ENCODE data around the gene ABCC2.
"Not testable (repeated sequence)": the region's sequence is repeated elsewhere in the genome, so short reads cannot be mapped to it uniquely, and the experiment has no call there.

ABCC2 gene

DNA sequence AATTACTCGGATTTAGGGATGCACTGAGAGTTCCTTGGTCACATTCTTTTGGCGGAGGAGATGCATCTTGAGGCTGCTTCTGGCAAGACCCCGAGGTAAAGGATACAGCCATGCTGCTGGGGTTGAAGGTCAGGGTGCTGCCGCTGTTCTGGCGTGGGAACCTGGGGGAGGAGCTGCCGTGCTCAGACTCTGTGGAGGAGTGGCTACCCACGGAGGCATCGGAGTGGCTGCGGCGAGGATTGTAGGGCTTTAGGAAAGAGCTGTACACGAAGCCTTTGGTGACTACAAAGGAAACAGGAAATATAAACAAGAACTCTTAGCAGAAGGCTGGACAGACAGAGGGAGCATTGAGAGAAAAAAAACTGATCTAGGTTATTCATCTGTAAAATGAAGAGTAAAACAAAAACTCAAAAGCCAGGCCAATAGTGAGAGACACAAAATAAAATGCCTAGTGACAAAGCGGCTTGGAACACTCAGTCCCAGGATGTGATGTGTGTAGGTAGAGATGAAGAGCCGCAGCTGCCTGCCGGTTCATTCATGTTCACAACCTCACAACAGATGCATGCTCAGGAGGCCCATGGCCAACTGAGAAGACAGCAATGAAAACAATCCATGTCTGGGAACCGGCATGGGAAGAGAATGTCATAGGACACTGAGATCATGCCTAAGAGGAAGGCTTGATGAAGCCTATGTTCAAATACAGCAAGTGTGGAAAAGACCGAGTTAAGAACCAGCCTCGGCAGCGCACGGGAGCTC lies 97.8 kb downstream of the ABCC2 start:
- DNase-seq (ENCODE audit: low read depth) = no peak
- TF ChIP-seq, protein P1, sequence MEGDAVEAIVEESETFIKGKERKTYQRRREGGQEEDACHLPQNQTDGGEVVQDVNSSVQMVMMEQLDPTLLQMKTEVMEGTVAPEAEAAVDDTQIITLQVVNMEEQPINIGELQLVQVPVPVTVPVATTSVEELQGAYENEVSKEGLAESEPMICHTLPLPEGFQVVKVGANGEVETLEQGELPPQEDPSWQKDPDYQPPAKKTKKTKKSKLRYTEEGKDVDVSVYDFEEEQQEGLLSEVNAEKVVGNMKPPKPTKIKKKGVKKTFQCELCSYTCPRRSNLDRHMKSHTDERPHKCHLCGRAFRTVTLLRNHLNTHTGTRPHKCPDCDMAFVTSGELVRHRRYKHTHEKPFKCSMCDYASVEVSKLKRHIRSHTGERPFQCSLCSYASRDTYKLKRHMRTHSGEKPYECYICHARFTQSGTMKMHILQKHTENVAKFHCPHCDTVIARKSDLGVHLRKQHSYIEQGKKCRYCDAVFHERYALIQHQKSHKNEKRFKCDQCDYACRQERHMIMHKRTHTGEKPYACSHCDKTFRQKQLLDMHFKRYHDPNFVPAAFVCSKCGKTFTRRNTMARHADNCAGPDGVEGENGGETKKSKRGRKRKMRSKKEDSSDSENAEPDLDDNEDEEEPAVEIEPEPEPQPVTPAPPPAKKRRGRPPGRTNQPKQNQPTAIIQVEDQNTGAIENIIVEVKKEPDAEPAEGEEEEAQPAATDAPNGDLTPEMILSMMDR (IDR thresholded peaks at IDR 0.05; ENCODE audit: low read depth, low read length) = no peak
- TF ChIP-seq MYC (IDR thresholded peaks at IDR 0.05; ENCODE audit: low read depth, low read length) (no peak), POLR2A (IDR thresholded peaks at IDR 0.05; ENCODE audit: extremely low read depth, insufficient read length) (no peak)
- TF ChIP-seq, protein P2, sequence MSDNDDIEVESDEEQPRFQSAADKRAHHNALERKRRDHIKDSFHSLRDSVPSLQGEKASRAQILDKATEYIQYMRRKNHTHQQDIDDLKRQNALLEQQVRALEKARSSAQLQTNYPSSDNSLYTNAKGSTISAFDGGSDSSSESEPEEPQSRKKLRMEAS (IDR thresholded peaks at IDR 0.05; ENCODE audit: low read depth, low read length) = no peak

DNA sequence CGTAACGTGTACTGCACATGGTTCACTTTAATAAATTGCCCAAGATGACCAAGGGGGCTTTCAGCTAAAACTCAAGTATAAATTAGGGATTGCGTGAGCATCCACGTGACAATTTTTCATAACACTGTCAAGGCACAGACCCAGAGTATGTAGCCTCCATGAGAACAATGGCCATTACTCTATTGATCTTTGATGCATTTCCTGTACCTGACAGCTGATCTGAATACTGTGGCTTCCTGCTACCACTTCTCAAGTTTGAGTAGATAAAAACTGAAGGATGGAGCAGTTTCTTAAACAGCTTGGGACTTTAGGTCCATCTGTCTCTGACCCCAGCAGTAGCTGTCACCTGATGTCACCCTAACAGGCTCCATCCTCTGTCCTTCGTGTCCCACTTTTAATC lies 98.9 kb downstream of the ABCC2 start:
- no peak for DNase-seq (ENCODE audit: low read depth)
- TF ChIP-seq, protein P1 (IDR thresholded peaks at IDR 0.05; ENCODE audit: low read depth, low read length) = no peak
- TF ChIP-seq MYC (IDR thresholded peaks at IDR 0.05; ENCODE audit: low read depth, low read length) (no peak), POLR2A (IDR thresholded peaks at IDR 0.05; ENCODE audit: extremely low read depth, insufficient read length) (no peak)
- TF ChIP-seq, protein P2 (IDR thresholded peaks at IDR 0.05; ENCODE audit: low read depth, low read length) = no peak

More for the DNA sequence above, 97.8 kb downstream of the ABCC2 start:
- no peak overlapping the region for H3K4me3 ChIP-seq (ENCODE audit: low read depth, low read length)

DNA sequence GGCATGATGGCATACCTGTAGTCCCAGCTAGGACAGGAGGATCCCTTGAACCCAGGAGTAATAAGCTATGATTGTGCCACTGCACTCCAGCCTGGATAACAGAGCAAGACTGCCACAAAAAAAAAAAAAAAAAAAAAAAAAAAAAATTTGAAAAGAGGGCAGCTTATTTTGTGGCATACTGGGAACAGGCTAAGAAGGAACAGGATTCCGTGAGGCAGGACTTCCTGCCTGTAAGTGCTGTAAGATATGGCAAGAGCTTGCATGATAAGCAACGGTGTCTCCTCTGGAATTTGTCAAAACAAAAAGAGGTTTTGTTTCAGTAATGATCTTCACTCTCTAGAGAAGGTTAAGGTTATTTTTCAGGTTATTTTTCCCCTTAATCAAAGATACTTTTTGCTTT lies 101.1 kb downstream of the ABCC2 start:
- H3K4me3 ChIP-seq (ENCODE audit: low read depth, low read length) = no peak overlapping the region
- DNase-seq (ENCODE audit: low read depth) = no peak
- no peak for TF ChIP-seq POLR2A (IDR thresholded peaks at IDR 0.05; ENCODE audit: extremely low read depth, insufficient read length)
- TF ChIP-seq, protein P2 (IDR thresholded peaks at IDR 0.05; ENCODE audit: low read depth, low read length) = no peak
- no peak for TF ChIP-seq MYC (IDR thresholded peaks at IDR 0.05; ENCODE audit: low read depth, low read length)
- TF ChIP-seq, protein P1 (IDR thresholded peaks at IDR 0.05; ENCODE audit: low read depth, low read length) = no peak

More for the DNA sequence above, 98.9 kb downstream of the ABCC2 start:
- no peak overlapping the region for H3K4me3 ChIP-seq (ENCODE audit: low read depth, low read length)

DNA sequence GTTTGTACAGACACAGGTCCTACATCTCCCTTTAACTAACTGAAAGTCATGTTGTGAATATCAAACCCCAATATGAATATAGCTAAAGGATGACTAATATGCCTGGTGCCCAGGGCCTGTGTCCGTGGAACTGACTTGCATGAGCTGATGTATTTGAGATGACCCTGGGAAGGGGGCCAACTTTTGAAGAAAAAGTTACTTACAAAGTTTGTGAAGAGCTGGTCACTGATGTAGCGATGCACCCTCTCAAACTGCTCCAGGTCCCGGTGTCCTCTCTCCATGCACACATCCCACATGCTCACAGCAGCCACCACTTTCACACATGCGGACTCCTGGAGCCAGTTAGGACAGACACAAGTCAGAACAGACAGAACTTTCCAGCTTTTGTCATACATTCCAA lies 106.2 kb downstream of the ABCC2 start:
- H3K4me3 ChIP-seq (ENCODE audit: low read depth, low read length) = no peak overlapping the region
- no peak for DNase-seq (ENCODE audit: low read depth)
- no peak for TF ChIP-seq MYC (IDR thresholded peaks at IDR 0.05; ENCODE audit: low read depth, low read length)
- TF ChIP-seq, protein P2 (IDR thresholded peaks at IDR 0.05; ENCODE audit: low read depth, low read length) = no peak
- TF ChIP-seq, protein P1 (IDR thresholded peaks at IDR 0.05; ENCODE audit: low read depth, low read length) = no peak
- TF ChIP-seq POLR2A (IDR thresholded peaks at IDR 0.05; ENCODE audit: extremely low read depth, insufficient read length) = no peak

DNA sequence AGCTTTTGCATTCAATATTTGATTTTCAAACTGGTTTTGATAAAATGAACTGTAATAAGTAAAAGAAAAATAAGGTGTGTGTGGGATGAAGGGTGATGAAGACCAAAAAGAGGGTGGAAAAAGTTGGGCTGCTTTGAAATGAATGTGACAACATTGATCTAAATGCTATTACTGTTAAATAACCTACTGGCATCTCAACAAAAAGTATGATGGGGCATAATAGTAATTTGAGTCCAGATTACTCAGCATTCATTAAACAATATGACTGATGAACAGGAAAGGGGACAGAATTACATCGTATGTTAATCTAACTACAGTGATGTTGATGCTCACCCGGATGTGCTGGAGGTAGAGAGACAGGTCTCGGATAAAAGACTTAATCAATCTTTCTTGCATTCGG lies 112.2 kb downstream of the ABCC2 start:
- no peak overlapping the region for H3K4me3 ChIP-seq (ENCODE audit: low read depth, low read length)
- no peak for DNase-seq (ENCODE audit: low read depth)
- TF ChIP-seq POLR2A (IDR thresholded peaks at IDR 0.05; ENCODE audit: extremely low read depth, insufficient read length) = no peak
- TF ChIP-seq MYC (IDR thresholded peaks at IDR 0.05; ENCODE audit: low read depth, low read length) = no peak
- TF ChIP-seq, protein P2 (IDR thresholded peaks at IDR 0.05; ENCODE audit: low read depth, low read length) = no peak
- TF ChIP-seq, protein P1 (IDR thresholded peaks at IDR 0.05; ENCODE audit: low read depth, low read length) = no peak

DNA sequence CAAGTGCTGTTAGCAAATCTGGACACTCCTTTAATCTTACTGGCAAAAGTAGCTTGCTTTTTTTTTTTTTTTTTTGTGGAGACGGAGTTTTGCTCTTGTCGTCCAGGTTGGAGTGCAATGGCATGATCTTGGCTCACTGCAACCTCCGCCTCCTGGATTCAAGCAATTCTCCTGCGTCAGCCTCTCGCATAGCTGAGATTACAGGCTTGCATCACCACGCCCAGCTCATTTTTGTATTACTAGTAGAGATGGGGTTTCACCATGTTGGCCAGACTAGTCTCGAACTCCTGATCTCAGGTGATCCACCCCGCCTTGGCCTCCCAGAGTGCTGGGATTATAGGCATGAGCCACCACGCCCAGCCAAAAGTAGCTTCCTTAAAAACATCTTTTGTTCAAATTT lies 112.6 kb downstream of the ABCC2 start:
- not testable (repeated sequence) for H3K4me3 ChIP-seq (ENCODE audit: low read depth, low read length); DNase-seq (ENCODE audit: low read depth)
